ENCODE data around the gene COL9A2. TPM values are rescaled to one million over a fixed set of nuclear protein-coding genes. Genes with fewer than 3 reads are reported as not detected.
A peak's percentile ranks its signal among the peaks of the same experiment; 100 is the strongest.

The COL9A2 gene
- total and polyA plus RNA-seq, 9 donors, result 0.30 to 5.7 (median 1.7) TPM

GRCh38 chr1:40265298-40265697 lies 51.8 kb downstream of the COL9A2 start:
- no peak for DNase-seq
- Histone ChIP-seq H3K4me1 (ENCODE audit: insufficient read depth) (no peaks in the 10 kb centered on the region), H3K27ac (no peak overlapping the region), H3K27me3 (no peaks in the 10 kb centered on the region), H3K9me3 (no peaks in the 10 kb centered on the region), H3K4me3 (no peak overlapping the region), H3K36me3 (no peaks in the 10 kb centered on the region)
- intact Hi-C loops (cut with DNase I), result no loop called here
- TF ChIP-seq CTCF (IDR thresholded peaks at IDR 0.05), result no peak

DNA sequence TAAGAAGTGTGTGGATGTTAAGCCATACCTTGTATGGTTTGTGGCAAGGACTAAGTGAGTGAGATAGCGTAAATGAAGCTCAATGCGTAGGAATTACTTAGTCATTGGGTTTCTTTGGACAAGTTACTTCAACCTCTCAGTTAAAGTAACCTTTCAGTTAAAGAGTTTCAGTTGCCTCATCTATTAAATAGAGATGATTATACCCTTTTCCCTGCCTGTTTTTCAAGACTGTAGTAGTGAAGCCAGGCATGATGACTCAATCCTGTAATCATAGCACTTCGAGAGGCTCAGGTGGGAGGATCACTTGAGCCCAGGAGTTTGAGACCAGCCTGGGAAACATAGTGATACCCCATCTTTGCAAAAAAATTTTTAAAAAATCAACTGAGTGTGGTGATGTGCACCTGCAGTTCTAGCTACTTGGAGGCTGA lies 52.7 kb downstream of the COL9A2 start:
- WGBS, 3 donors, result 83 to 90% (median 89%) methylated on average over 3 of the region's 3 CpGs
- Histone ChIP-seq H3K36me3 (no peaks in the 10 kb centered on the region), H3K4me1 (ENCODE audit: insufficient read depth) (peaks cover 1% of the 10 kb centered on the region)

GRCh38 chr1:40258445-40258769 lies 58.7 kb downstream of the COL9A2 start:
- no peaks in the 10 kb centered on the region for H3K36me3 ChIP-seq
- WGBS, 3 donors, result 0% methylated on average over 10 of the region's 10 CpGs
- intact Hi-C loops (cut with DNase I), result no loop called here
- peak overlapping the region; percentile 71 for H3K4me3 ChIP-seq
- TF ChIP-seq EP300 (IDR thresholded peaks at IDR 0.05) (no peak), POLR2A (IDR thresholded peaks at IDR 0.05) (no peak), CTCF (IDR thresholded peaks at IDR 0.05) (no peak)
- no peaks in the 10 kb centered on the region for H3K9me3 ChIP-seq
- DNase-seq, result no peak
- H3K27me3 ChIP-seq, result no peaks in the 10 kb centered on the region
- peaks cover 3% of the 10 kb centered on the region for H3K4me1 ChIP-seq (ENCODE audit: insufficient read depth)
- H3K27ac ChIP-seq, result no peak overlapping the region

More for the DNA sequence above, 52.7 kb downstream of the COL9A2 start:
- no peak for DNase-seq
- Histone ChIP-seq H3K9me3 (no peaks in the 10 kb centered on the region), H3K27me3 (no peaks in the 10 kb centered on the region), H3K4me3 (no peak overlapping the region), H3K27ac (no peak overlapping the region)
- TF ChIP-seq EP300 (IDR thresholded peaks at IDR 0.05) (no peak), POLR2A (IDR thresholded peaks at IDR 0.05) (no peak), CTCF (IDR thresholded peaks at IDR 0.05) (no peak)
- intact Hi-C loops (cut with DNase I), result no loop called here

- H3K27me3 ChIP-seq, result no peaks in the 10 kb centered on the region
- TF ChIP-seq POLR2A (IDR thresholded peaks at IDR 0.05), result peak; percentile 48
- TF ChIP-seq EP300 (IDR thresholded peaks at IDR 0.05), result no peak
- no peak for TF ChIP-seq CTCF (IDR thresholded peaks at IDR 0.05)
- intact Hi-C loops (cut with DNase I), result no loop called here
- peak; percentile 92 to 94 (median 93) for DNase-seq
- peak within 1 kb of the TSS; percentile 87 to 95 for H3K27ac ChIP-seq
- no peaks in the 10 kb centered on the region for H3K36me3 ChIP-seq
- H3K4me1 ChIP-seq (ENCODE audit: insufficient read depth), result peaks cover 3% of the 10 kb centered on the region
- peak within 1 kb of the TSS; percentile 71 for H3K4me3 ChIP-seq
- H3K9me3 ChIP-seq, result no peaks in the 10 kb centered on the region
- WGBS, 3 donors, result 0 to 1% (median 0%) methylated on average over 48 of the region's 48 CpGs
Observed at GRCh38 chr1:40257688-40258444, 59.2 kb downstream of the COL9A2 start, which contains the start of gene ZMPSTE24. TSS of gene ZMPSTE24 (plus strand) at chr1:40258236. CDS start at chr1:40258272, 36 bp downstream.
